ENCODE measurements around the gene TTC16.

Gene TTC16

GRCh38 chr9:127768698-127769097 is 52.8 kb downstream of the TTC16 start:
- ChIA-PET CTCF (interaction anchor here (1.4 kb wide), 1 partner anchor 34 kb away, joined by 3 read pairs; the partner anchor contains the start of gene TOR2A), POLR2A (ENCODE audit: low non-redundant PET) (no interaction called here)
- DNase-seq (ENCODE audit: low spot score) = no peak
- TF ChIP-seq, protein P1, sequence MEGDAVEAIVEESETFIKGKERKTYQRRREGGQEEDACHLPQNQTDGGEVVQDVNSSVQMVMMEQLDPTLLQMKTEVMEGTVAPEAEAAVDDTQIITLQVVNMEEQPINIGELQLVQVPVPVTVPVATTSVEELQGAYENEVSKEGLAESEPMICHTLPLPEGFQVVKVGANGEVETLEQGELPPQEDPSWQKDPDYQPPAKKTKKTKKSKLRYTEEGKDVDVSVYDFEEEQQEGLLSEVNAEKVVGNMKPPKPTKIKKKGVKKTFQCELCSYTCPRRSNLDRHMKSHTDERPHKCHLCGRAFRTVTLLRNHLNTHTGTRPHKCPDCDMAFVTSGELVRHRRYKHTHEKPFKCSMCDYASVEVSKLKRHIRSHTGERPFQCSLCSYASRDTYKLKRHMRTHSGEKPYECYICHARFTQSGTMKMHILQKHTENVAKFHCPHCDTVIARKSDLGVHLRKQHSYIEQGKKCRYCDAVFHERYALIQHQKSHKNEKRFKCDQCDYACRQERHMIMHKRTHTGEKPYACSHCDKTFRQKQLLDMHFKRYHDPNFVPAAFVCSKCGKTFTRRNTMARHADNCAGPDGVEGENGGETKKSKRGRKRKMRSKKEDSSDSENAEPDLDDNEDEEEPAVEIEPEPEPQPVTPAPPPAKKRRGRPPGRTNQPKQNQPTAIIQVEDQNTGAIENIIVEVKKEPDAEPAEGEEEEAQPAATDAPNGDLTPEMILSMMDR (conservative IDR thresholded peaks at IDR 0.05; ENCODE audit: low read depth) = no peak
- H3K27ac ChIP-seq = peak overlapping the region; percentile 4; the same call in 1 of the 2 replicates

- CTCF ChIA-PET = interaction anchor here (0.6 to 1.4 kb wide), 2 partner anchors 35 to 174 kb away, joined by 3 read pairs; partner anchors contain the start of gene TOR2A
- H3K27ac ChIP-seq = no peak overlapping the region
- TF ChIP-seq, protein P1 (conservative IDR thresholded peaks at IDR 0.05; ENCODE audit: low read depth) = no peak
- POLR2A ChIA-PET (ENCODE audit: low non-redundant PET) = no interaction called here
- DNase-seq (ENCODE audit: low spot score) = no peak
Observed at GRCh38 chr9:127769101-127769500, 53.2 kb downstream of the TTC16 start.

DNA sequence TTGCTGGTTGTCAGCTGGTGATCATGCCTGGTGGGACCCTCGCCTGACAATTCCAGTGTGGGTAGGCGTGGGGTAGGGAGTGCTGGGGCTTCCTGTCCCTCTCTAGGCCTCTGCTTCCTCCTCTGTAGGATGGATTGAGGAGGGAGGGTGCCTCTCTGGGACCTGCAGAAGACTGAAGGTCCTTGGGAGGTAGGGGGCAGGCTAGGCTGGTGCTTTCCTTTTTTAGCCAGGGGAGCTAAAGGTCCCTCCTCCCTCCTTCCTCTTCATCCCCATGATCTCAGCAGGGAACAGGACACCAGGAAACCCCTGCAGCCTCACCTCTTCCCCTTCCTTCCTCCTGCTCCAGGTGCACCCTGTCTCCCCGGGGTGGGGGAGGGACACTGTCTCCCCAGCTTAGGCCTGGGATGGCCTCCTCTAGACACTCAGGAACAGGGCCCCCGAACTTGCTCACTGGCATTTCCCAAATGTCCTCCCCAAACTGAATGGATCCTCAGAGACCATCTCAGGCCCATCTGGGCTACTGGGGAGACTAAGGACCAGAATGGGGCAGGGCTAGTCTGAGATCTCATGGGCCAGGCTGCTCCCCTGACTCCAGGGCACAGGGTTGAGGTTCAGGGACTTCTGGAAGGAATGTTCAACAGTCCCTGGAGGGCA is 54.2 kb downstream of the TTC16 start:
- DNase-seq (ENCODE audit: low spot score) = no peak
- ChIA-PET POLR2A (ENCODE audit: low non-redundant PET) (interaction anchor here (1.6 kb wide), 1 partner anchor 35 kb away, joined by 6 read pairs; the partner anchor contains the start of gene TOR2A), CTCF (interaction anchor here (0.6 to 1.4 kb wide), 3 partner anchors 31 to 173 kb away, joined by 3 to 4 read pairs (median 3); partner anchors contain the start of gene TOR2A)
- TF ChIP-seq, protein P1 (conservative IDR thresholded peaks at IDR 0.05; ENCODE audit: low read depth) = no peak
- H3K27ac ChIP-seq = peak overlapping the region; percentile 61

DNA sequence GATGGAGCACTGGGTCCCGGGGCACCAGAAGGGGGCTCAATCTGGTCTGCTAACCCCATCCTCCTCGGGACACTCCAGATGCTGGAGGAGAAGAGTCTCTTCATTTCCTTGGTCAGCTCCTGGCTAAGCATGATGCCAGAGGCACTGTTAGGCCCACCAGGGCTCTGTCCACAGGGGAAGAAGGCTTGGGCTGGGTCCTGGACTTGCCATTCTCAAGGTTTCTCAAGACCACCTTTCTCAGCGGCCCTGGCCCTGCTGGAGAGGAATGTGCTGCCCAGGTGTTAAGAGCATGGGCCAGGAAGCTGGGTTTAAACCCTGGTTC is 54.7 kb downstream of the TTC16 start:
- TF ChIP-seq, protein P1 (conservative IDR thresholded peaks at IDR 0.05; ENCODE audit: low read depth) = no peak
- ChIA-PET CTCF (interaction anchor here (0.7 to 0.9 kb wide), 2 partner anchors 31 to 36 kb away, joined by 4 read pairs; partner anchors contain the start of gene TOR2A), POLR2A (ENCODE audit: low non-redundant PET) (interaction anchor here (1.6 kb wide), 1 partner anchor 36 kb away, joined by 6 read pairs; the partner anchor contains the start of gene TOR2A)
- H3K27ac ChIP-seq = peak overlapping the region; percentile 61
- DNase-seq (ENCODE audit: low spot score) = no peak

- peak; percentile 100 for DNase-seq (ENCODE audit: low spot score)
- ChIA-PET CTCF (interaction anchor here (0.6 to 1.2 kb wide), 4 partner anchors 10 to 36 kb away, joined by 3 to 4 read pairs (median 4); partner anchors contain the start of genes CDK9 and TOR2A), POLR2A (ENCODE audit: low non-redundant PET) (interaction anchor here (0.8 to 1.6 kb wide), 3 partner anchors 9 to 36 kb away, joined by 3 to 6 read pairs (median 5); partner anchors contain the start of gene TOR2A)
- TF ChIP-seq, protein P1 (conservative IDR thresholded peaks at IDR 0.05; ENCODE audit: low read depth) = no peak
- peak overlapping the region; percentile 61 for H3K27ac ChIP-seq
Observed at GRCh38 chr9:127770905-127771569, 55.2 kb downstream of the TTC16 start.

DNA sequence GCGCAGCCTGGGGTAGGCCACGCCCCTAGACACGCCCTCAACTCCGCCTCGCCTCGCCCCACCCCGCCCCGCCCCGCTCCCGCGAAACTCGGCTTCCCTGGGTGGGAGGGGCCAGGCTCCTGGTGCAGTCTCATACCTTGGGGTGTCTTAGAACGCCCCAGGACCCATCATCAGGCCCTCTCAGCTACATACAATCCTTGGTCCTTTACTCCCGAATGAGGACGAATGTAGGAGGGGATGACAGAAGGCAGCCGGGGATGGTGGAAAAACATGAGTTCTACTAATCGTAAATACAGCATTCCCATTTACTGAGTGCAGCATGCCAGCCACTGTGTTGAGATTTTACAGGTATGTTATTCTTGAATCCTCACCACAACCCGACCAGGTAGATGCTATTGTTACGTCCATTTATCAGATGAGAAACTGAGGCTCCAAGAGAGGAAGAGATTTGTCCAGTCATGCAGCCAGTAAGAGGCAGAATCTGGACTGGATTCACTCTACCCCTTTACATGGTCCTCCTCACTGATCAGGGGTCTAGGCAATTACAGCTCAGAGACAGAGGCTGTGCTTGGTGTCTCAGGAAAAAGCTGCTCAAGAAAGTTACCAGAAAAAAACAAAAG is 55.8 kb downstream of the TTC16 start:
- CTCF ChIA-PET = interaction anchor here (0.6 to 1.2 kb wide), 4 partner anchors 9 to 37 kb away, joined by 3 to 4 read pairs (median 4); partner anchors contain the start of genes CDK9 and TOR2A
- TF ChIP-seq, protein P1 (conservative IDR thresholded peaks at IDR 0.05; ENCODE audit: low read depth) = no peak
- no peak for DNase-seq (ENCODE audit: low spot score)
- peak overlapping the region; percentile 61 for H3K27ac ChIP-seq
- POLR2A ChIA-PET (ENCODE audit: low non-redundant PET) = interaction anchor here (0.8 to 1.6 kb wide), 3 partner anchors 9 to 37 kb away, joined by 3 to 6 read pairs (median 5); partner anchors contain the start of gene TOR2A
